Measurements from ENCODE around the gene INKA1.
A peak's percentile ranks its signal among the peaks of the same experiment; 100 is the strongest.

The INKA1 gene

GRCh38 chr3:49786357-49787181, 16.5 kb upstream of the INKA1 start, which contains the start of gene IP6K1:
IP6K1 (minus strand) TSS chr3:49786542; CDS start chr3:49748040, 38,502 bp downstream.
- peak; percentile 97 to 98 for DNase-seq (ENCODE audit: low read depth in 2 of 2)

DNA sequence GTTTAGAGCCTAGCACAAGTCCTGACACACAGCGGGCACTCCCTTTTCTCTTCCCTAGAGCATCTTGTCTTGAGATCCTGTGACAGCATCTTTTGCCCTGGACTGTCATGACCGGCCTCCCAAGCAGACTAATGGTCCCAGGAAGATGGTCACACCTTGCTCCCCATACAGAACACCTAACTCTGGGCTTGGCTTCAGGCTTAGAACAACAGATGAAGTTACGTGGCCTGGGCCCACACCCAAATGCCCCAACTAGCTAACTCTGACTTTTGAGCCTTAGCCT, 15.9 kb upstream of the INKA1 start:
- DNase-seq (ENCODE audit: low read depth in 2 of 2), result no peak

DNA sequence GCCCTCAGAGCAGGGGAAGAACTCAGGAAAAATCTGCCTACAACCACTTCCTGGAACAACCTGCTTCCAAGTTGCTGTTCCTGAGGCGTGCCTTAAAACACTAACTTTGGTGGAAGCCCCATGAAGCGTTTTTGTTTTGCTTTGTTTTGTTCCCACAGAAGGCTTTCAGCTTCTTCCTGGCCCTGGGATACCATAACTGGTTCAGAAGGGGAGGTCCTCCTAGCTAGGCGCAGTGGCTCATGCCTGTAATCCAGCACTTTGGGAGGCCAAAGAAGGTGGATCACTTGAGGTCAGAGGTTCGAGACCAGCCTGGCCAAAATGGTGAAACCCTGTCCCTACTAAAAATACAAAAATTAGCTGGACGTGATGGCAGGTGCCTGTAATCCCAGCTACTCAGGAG, 15.5 kb upstream of the INKA1 start:
- DNase-seq (ENCODE audit: low read depth in 2 of 2), result no peak

GRCh38 chr3:49788056-49788455, 15.0 kb upstream of the INKA1 start:
- no peak for DNase-seq (ENCODE audit: low read depth in 2 of 2)

- DNase-seq (ENCODE audit: low read depth in 2 of 2), result no peak
These were observed 12.2 kb upstream of the INKA1 start for GRCh38 chr3:49790626-49791411.

DNA sequence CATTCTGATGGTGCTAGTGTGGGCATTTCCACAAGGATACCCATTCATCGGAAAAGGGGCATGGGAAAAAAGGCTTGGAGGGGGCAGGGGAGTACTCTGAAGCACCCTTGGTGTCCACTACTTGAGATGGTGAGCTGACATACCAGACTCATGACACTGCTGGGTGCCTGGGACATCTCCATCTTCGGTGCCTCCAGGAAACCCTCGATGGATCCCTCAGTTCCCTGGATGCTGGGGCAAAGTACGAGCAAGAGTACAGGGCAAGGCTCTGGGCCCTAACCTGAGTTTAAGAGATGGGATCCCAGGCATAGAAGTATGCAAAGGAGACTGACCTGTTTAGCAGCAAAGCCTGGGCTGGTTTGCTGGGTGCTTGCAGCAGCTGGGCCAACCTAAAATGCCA, 11.5 kb upstream of the INKA1 start:
- no peak for DNase-seq (ENCODE audit: low read depth in 2 of 2)

DNA sequence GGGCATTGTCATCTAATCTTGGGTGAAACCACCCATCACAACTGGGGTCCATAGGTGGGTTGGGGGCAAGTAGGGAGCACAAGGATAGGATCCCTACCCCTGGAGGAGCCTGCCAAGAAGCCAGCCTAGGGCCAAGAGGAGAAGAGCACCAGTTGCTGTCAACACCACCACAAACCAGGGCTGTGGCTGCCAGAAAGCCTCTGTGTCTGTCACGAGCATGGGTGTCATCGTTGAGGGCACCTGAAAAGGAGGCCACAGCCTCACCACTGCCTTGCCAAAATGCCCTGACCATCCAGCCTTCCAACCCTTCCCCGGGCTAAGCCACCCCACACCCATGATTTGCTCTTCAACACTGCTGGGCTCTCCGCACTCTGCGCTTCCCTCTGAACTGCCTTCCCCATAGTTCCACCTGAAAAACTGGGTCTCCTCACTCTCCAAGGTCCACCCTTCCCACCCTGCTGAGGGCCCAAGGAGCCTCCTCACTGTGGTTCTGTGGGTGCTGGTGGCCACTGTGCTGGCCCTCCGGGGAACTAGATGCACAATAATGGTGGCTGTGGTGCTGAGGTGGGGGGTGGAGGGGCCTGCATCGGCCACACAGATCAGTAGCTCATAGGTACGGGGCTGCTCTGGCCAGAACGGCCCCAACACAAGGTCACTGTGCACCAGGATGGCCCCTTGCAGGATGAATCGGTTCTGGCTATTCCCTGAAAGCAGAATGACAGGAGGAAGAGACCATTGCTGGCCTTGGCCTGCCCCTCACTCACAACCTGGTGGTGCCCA, 10.5 kb upstream of the INKA1 start:
- DNase-seq (ENCODE audit: low read depth in 2 of 2), result no peak

DNA sequence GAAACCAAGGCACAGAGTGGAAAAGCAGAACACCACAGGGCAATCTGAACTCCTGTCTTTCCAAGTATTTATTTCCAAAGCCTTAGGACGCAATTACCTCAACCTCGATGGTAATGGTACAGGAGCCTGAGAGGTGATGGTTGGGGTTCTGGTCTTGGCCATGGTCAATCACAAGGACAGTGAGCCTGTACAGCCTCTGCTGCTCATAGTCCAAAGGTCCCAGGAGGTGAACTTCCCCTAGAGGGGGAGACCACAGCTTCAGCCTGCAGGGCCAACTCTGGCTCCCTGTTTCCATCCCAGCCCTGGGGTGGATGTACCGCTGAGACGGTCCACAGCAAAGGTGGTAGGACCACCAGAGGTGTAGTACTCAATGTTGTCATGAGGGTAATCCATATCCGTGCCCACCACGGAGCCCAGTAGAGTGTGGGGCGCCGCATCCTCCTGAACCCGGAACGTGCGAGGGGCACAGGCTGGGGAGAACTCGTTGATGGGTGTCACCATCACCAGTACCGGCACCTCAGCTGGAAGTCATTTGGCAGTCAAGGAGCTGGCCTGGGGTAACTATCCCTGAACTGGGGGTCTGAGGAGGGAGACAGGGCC, 9.5 kb upstream of the INKA1 start:
- DNase-seq (ENCODE audit: low read depth in 2 of 2), result no peak

- no peak for DNase-seq (ENCODE audit: low read depth in 2 of 2)
These were observed 8.6 kb upstream of the INKA1 start for GRCh38 chr3:49794431-49794830.

DNA sequence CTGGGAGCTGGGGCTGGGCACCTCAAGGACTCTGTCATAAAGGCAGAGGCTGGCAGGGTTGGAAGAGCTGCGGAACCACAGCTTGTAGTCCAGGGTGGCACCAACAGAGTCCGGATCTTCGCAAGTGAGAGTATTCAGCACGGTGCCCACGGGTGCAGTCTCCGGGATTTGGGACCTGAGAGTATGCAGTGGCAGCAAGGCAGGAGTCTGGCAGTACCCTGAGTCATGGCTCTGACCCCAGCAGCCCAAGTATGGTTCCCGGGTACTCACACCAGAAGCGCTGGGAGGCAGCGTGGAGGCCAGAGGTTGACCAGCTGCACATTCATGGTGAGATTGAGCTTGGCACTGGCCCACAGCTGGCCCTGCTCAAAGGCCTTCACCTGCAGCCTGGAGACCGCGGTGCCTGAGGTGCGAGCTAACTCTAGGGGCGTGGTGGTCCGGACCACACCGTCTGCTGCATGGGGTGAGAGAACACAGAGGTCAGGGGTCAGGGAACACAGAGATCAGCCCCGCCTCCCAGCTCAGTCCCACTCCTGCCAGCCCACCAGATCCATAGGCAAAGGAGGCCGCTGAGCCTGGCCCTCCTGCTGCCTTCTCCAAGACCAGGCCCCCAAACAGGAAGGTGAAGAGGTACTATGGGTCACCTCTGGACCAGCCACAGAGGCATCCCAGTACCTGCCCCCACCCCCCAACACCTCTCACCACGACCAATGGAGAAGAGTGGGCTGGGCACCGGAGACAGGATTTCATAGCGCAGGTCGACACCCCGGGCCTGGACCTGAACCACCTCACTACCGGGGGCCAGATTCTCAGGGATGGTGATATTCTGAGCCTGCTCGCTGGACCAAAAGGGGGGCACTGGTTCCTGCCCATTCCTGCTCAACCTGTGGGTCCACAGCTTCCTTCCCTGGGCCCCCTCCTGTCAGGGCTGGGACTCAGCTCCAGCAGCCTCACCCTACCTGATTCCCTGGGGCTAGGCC, 7.8 kb upstream of the INKA1 start:
- no peak for DNase-seq (ENCODE audit: low read depth in 2 of 2)

- DNase-seq (ENCODE audit: low read depth in 2 of 2), result no peak
These were observed 4.0 kb upstream of the INKA1 start for GRCh38 chr3:49799105-49799504.

GRCh38 chr3:49799761-49800160, 3.3 kb upstream of the INKA1 start, which contains the start of gene CDHR4:
CDHR4 (minus strand) TSS chr3:49799873; CDS start chr3:49799812, 61 bp downstream.
- no peak for DNase-seq (ENCODE audit: low read depth in 2 of 2)

DNA sequence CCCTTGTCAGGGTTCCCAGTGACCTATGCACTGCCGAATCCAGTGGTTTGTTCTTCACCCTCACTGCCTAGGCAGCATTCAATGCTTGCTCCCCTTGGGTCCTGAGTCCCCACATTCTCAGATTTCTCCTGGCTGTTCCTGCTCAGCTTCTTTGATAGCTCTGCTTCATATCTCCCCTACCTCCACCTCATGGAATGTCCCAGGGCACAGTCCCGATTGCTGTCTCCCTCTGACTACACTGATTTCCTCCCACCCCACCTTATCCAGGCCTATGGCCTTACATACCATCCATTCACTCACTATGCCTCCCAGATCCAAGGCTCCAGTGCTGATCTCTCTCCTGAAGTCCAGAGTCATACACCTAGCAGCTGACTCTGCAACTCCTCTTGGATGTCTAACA, 1.9 kb upstream of the INKA1 start:
- DNase-seq (ENCODE audit: low read depth in 2 of 2), result no peak

GRCh38 chr3:49803465-49804140, 542 bp downstream of the INKA1 start:
- peak in 1 of 2 donors; percentile 9 for DNase-seq (ENCODE audit: low read depth in 2 of 2)

GRCh38 chr3:49804141-49805041, 1.3 kb downstream of the INKA1 start:
- DNase-seq (ENCODE audit: low read depth in 2 of 2), result no peak

DNA sequence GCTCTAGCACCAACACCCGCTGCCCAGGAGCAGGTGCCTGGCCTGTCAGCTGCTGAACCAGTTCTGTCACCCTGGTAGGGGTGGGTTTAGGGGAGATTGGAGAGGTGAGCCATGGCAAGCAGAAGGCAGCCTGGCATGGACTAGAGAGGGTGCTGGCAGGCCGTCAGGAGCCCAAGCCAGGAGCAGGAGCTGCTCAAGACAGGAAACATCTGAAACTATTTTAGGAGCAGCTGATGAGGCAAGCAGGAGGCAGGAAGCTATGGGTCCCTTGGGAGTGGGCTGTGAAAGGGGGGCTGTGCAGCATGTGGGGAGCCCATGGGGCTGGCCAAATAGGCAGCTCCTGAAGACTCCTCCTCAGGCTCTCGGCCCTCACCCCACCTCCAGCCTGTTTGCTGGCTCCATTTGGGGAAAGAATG, 2.3 kb downstream of the INKA1 start:
- DNase-seq (ENCODE audit: low read depth in 2 of 2), result no peak

GRCh38 chr3:49805897-49806701, 3.0 kb downstream of the INKA1 start:
- no peak for DNase-seq (ENCODE audit: low read depth in 2 of 2)

GRCh38 chr3:49806850-49807249, 3.8 kb downstream of the INKA1 start:
- no peak for DNase-seq (ENCODE audit: low read depth in 2 of 2)

All from stimulated activated CD4-positive, alpha-beta T cell treated with anti-CD3 and anti-CD28 coated beads, Interleukin-1b, Interleukin-23, amount 100 ng/mL, for 4 hours (primary cell).